Trophoblast cell (in vitro differentiated cells and primary cell): Measurements from ENCODE around the gene PPP1R14D.

Experiments used
- DNase-seq, 2 donors: peaks; one replicate each; pipeline ENCODE4 v3.0.0-alpha.2; 2016
- H2AFZ ChIP-seq: 2 replicates; pipeline ENCODE4 v1.6.1; 2013; ENCODE audit warnings: low read length, moderate library complexity, mild to moderate bottlenecking; ENCODE audit not compliant: insufficient read depth, poor library complexity
- H2AK5ac ChIP-seq: 2 replicates; pipeline ENCODE4 v1.6.1; 2013; ENCODE audit warnings: mild to moderate bottlenecking, low read length
- H2BK120ac ChIP-seq: 2 replicates; pipeline ENCODE4 v1.6.1; 2013; ENCODE audit warnings: low read length, mild to moderate bottlenecking, moderate library complexity; ENCODE audit not compliant: insufficient read depth, poor library complexity
- H2BK12ac ChIP-seq: 2 replicates; pipeline ENCODE4 v1.6.1; 2013; ENCODE audit warnings: mild to moderate bottlenecking, low read length, moderate library complexity
- H2BK5ac ChIP-seq: 2 replicates; pipeline ENCODE4 v1.6.1; 2013; ENCODE audit warnings: low read length, low read depth, moderate library complexity, mild to moderate bottlenecking; ENCODE audit not compliant: poor library complexity
- H3K14ac ChIP-seq: 2 replicates; pipeline ENCODE4 v1.6.1; 2013; ENCODE audit warnings: mild to moderate bottlenecking, low read length
- H3K18ac ChIP-seq: 2 replicates; pipeline ENCODE4 v1.6.1; 2013; ENCODE audit warnings: mild to moderate bottlenecking, low read length
- H3K23ac ChIP-seq: 2 replicates; pipeline ENCODE4 v1.6.1; 2013; ENCODE audit warnings: low read length
- H3K27ac ChIP-seq: 2 replicates; pipeline ENCODE4 v1.5.1; 2013; ENCODE audit warnings: low read depth, mild to moderate bottlenecking, inconsistent platforms, low read length, moderate library complexity
- H3K27me3 ChIP-seq: 2 replicates; pipeline ENCODE4 v1.6.1; 2013; ENCODE audit warnings: inconsistent platforms, mild to moderate bottlenecking, low read length, moderate library complexity; ENCODE audit not compliant: insufficient read depth
- H3K36me3 ChIP-seq, 2 experiments: 1 replicate in 1 of 2; 2 replicates in 1 of 2; pipeline ENCODE4 v1.6.1; 2013; ENCODE audit warnings: low read length in 2 of 2, mild to moderate bottlenecking in 2 of 2, moderate library complexity in 1 of 2; ENCODE audit not compliant: insufficient read depth in 2 of 2, control insufficient read depth in 1 of 2
- H3K4ac ChIP-seq: 2 replicates; pipeline ENCODE4 v1.6.1; 2013; ENCODE audit warnings: low read depth, mild to moderate bottlenecking, low read length, moderate library complexity
- H3K4me1 ChIP-seq, 2 experiments: 1 replicate in 1 of 2; 2 replicates in 1 of 2; pipeline ENCODE4 v1.6.1; 2013; ENCODE audit warnings: low read length in 2 of 2, mild to moderate bottlenecking in 2 of 2, moderate library complexity in 1 of 2; ENCODE audit not compliant: insufficient read depth in 2 of 2, control insufficient read depth in 1 of 2
- H3K4me2 ChIP-seq: 2 replicates; pipeline ENCODE4 v1.6.1; 2013; ENCODE audit warnings: inconsistent platforms, mild to moderate bottlenecking, low read length, moderate library complexity
- H3K4me3 ChIP-seq: 2 replicates; pipeline ENCODE4 v1.5.1; 2013; ENCODE audit warnings: mild to moderate bottlenecking, low read depth, low read length, inconsistent platforms
- H3K79me1 ChIP-seq: one replicate; pipeline ENCODE4 v1.6.1; 2013; ENCODE audit warnings: low read length
- H3K79me2 ChIP-seq: 2 replicates; pipeline ENCODE4 v1.6.1; 2013; ENCODE audit warnings: low read length, mild to moderate bottlenecking; ENCODE audit not compliant: control insufficient read depth, insufficient read depth, poor library complexity
- H3K9ac ChIP-seq: 2 replicates; pipeline ENCODE4 v1.6.1; 2013; ENCODE audit warnings: mild to moderate bottlenecking, low read length
- H3K9me3 ChIP-seq: 2 replicates; pipeline ENCODE4 v1.6.1; 2013; ENCODE audit warnings: low read depth, mild to moderate bottlenecking, control low read depth, inconsistent platforms, low read length; ENCODE audit not compliant: insufficient read depth
- H4K12ac ChIP-seq: 2 replicates; pipeline ENCODE4 v1.6.1; 2013; ENCODE audit warnings: low read depth, mild to moderate bottlenecking, low read length, moderate library complexity
- H4K8ac ChIP-seq: 2 replicates; pipeline ENCODE4 v1.6.1; 2013; ENCODE audit warnings: low read depth, mild to moderate bottlenecking, low read length, moderate library complexity
- H4K91ac ChIP-seq: one replicate; pipeline ENCODE4 v1.6.1; 2013; ENCODE audit warnings: low read depth, mild to moderate bottlenecking, low read length, moderate library complexity
- WGBS: extraction: QIAGEN DNeasy Blood & Tissue Kit; methylation state at CpG from one replicate; pipeline ENCODE4 v1.1.7; 2013; ENCODE audit warnings: missing lambda C conversion rate; ENCODE audit not compliant: insufficient read length, insufficient coverage; ENCODE audit errors: extremely low coverage; 5-methylcytosine and 5-hydroxymethylcytosine counted together

The PPP1R14D gene

GRCh38 chr15:40872791-40873693 lies 44.5 kb upstream of the PPP1R14D start:
- Histone ChIP-seq H3K14ac (no peak overlapping the region), H2AFZ (no peak overlapping the region), H3K23ac (no peak overlapping the region), H3K79me1 (peaks cover 6% of the 10 kb centered on the region), H3K79me2 (no peaks in the 10 kb centered on the region), H3K18ac (peak overlapping the region; percentile 31), H4K8ac (no peak overlapping the region), H2AK5ac (peak overlapping the region; percentile 38), H4K12ac (no peak overlapping the region), H3K36me3 (no peaks in the 10 kb centered on the region), H2BK5ac (no peak overlapping the region), H2BK12ac (peak overlapping the region; percentile 81), H3K9ac (no peak overlapping the region), H2BK120ac (no peak overlapping the region), H3K27me3 (no peaks in the 10 kb centered on the region), H3K4ac (no peak overlapping the region), H3K4me2 (peak overlapping the region; percentile 96), H3K4me1 (peaks cover 16 to 25% of the 10 kb centered on the region in 2 experiments), H3K4me3 (no peak overlapping the region), H4K91ac (peak overlapping the region; percentile 5), H3K9me3 (no peaks in the 10 kb centered on the region), H3K27ac (no peak overlapping the region)
- WGBS = no CpG with 5 or more reads among the region's 33 CpGs
- DNase-seq = no peak

DNA sequence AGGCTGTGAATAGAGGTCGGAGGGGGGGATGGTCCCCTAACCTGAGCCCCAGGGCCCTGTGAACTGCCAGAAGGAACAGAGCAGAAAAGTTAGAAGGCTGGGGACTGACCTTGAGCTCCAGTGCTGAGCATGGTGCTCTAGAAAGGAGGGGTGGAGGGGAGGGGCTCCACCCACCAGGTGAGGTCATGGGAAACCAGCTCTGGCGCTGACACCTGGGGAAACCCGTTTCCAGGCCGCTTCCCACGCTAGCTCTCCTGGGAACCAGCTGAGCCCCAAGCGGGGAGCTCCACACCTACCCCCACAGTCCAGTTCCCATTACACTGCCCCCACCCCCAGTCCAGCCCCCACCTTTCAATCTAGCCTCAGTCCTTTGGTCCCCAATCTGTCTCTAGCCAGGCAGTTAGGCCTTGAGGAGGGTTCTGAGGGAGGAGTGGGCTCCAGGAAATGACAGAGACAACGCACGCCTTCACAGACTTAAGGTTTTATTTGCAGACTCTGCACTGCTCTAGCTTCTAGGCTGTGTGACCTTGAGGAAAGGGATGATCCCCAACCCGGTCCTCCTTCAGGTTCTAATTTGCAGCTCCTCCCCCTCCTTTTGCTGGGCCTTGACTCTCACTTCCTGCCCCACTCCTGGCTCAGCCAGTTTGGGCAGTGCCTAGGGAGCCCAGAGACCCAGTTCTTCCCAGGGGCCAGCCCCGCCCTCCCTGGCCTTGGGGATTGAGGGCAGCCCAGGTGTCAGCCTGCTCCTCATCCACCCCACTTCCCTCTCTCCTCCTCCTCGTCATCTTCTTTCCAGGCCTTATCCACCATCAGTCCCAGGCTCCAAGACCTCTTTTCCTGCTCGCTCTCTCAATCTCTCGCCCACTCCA lies 43.5 kb upstream of the PPP1R14D start:
- H3K4me1 ChIP-seq = peaks cover 16 to 25% of the 10 kb centered on the region in 2 experiments
- H3K9me3 ChIP-seq = no peaks in the 10 kb centered on the region
- DNase-seq = peak in 1 of 2 donors; percentile 6
- no peak overlapping the region for H3K23ac ChIP-seq
- no peak overlapping the region for H4K12ac ChIP-seq
- no peaks in the 10 kb centered on the region for H3K27me3 ChIP-seq
- H3K79me1 ChIP-seq = peaks cover 6% of the 10 kb centered on the region
- H2AK5ac ChIP-seq = peak overlapping the region; percentile 42
- no peak overlapping the region for H2BK5ac ChIP-seq
- peak overlapping the region; percentile 54 for H2AFZ ChIP-seq
- peak overlapping the region; percentile 34 for H2BK120ac ChIP-seq
- H3K79me2 ChIP-seq = no peaks in the 10 kb centered on the region
- no peak overlapping the region for H3K18ac ChIP-seq
- H3K9ac ChIP-seq = no peak overlapping the region
- H2BK12ac ChIP-seq = peak overlapping the region; percentile 55
- peak overlapping the region; percentile 23 for H4K91ac ChIP-seq
- H4K8ac ChIP-seq = peak overlapping the region; percentile 21
- peak overlapping the region; percentile 26 for H3K14ac ChIP-seq
- no CpG with 5 or more reads among the region's 13 CpGs for WGBS
- H3K36me3 ChIP-seq = no peaks in the 10 kb centered on the region
- peak overlapping the region; percentile 48 for H3K27ac ChIP-seq
- H3K4ac ChIP-seq = no peak overlapping the region
- no peak overlapping the region for H3K4me3 ChIP-seq
- peak overlapping the region; percentile 47 for H3K4me2 ChIP-seq

DNA sequence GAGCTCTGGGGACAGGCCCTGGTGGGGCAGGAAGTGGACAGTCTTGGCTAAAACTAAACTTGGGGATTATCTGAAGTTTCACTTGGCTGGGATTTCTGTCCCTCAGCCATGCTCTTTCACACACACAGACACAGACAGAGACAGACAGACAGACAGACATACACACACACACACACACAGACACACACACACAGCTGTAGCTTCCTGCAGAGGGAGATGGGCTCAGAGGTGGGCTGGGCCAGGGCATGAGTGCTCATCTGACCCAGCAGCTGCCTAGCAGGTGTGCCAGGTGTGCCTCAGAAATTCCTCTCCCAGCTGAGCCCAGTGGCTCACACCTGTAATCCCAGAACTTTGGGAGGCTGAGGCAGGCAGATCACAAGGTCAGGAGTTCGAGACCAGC lies 42.2 kb upstream of the PPP1R14D start:
- H2AFZ ChIP-seq = no peak overlapping the region
- WGBS = no CpG with 5 or more reads among the region's 1 CpG
- no peaks in the 10 kb centered on the region for H3K36me3 ChIP-seq
- no peak overlapping the region for H3K14ac ChIP-seq
- no peak overlapping the region for H3K4me2 ChIP-seq
- H3K18ac ChIP-seq = no peak overlapping the region
- no peak overlapping the region for H3K4ac ChIP-seq
- no peak overlapping the region for H3K9ac ChIP-seq
- H4K8ac ChIP-seq = no peak overlapping the region
- no peak overlapping the region for H3K23ac ChIP-seq
- peaks cover 19 to 25% of the 10 kb centered on the region in 2 experiments for H3K4me1 ChIP-seq
- no peak overlapping the region for H2BK120ac ChIP-seq
- no peaks in the 10 kb centered on the region for H3K79me2 ChIP-seq
- H4K91ac ChIP-seq = no peak overlapping the region
- no peak overlapping the region for H3K4me3 ChIP-seq
- H3K27me3 ChIP-seq = no peaks in the 10 kb centered on the region
- H3K79me1 ChIP-seq = peaks cover 6% of the 10 kb centered on the region
- no peak overlapping the region for H2BK12ac ChIP-seq
- DNase-seq = no peak
- no peak overlapping the region for H2BK5ac ChIP-seq
- no peak overlapping the region for H2AK5ac ChIP-seq
- no peaks in the 10 kb centered on the region for H3K9me3 ChIP-seq
- H4K12ac ChIP-seq = no peak overlapping the region
- no peak overlapping the region for H3K27ac ChIP-seq

GRCh38 chr15:40869686-40870085 lies 41.2 kb upstream of the PPP1R14D start:
- Histone ChIP-seq H2BK120ac (no peak overlapping the region), H3K23ac (no peak overlapping the region), H2BK5ac (no peak overlapping the region)

More at GRCh38 chr15:40869686-40870085, 41.2 kb upstream of the PPP1R14D start:
- Histone ChIP-seq H3K4ac (no peak overlapping the region), H3K27ac (no peak overlapping the region), H3K18ac (no peak overlapping the region), H3K79me2 (no peaks in the 10 kb centered on the region), H3K9ac (no peak overlapping the region), H4K8ac (no peak overlapping the region), H3K4me2 (no peak overlapping the region), H3K14ac (no peak overlapping the region), H3K9me3 (no peaks in the 10 kb centered on the region), H3K27me3 (no peaks in the 10 kb centered on the region), H3K79me1 (peaks cover 6% of the 10 kb centered on the region), H4K91ac (no peak overlapping the region), H3K4me3 (no peak overlapping the region), H3K4me1 (peaks cover 19 to 25% of the 10 kb centered on the region in 2 experiments), H2AK5ac (no peak overlapping the region), H3K36me3 (no peaks in the 10 kb centered on the region), H4K12ac (no peak overlapping the region), H2BK12ac (no peak overlapping the region), H2AFZ (no peak overlapping the region)
- no CpG with 5 or more reads among the region's 5 CpGs for WGBS
- no peak for DNase-seq
